ENCODE data around the gene RALBP1. TPM values are rescaled to one million over a fixed set of nuclear protein-coding genes. Genes with fewer than 3 reads are reported as not detected.

RALBP1 gene
- total RNA-seq, 1 donor from 2014 or later = 44.5 TPM

DNA sequence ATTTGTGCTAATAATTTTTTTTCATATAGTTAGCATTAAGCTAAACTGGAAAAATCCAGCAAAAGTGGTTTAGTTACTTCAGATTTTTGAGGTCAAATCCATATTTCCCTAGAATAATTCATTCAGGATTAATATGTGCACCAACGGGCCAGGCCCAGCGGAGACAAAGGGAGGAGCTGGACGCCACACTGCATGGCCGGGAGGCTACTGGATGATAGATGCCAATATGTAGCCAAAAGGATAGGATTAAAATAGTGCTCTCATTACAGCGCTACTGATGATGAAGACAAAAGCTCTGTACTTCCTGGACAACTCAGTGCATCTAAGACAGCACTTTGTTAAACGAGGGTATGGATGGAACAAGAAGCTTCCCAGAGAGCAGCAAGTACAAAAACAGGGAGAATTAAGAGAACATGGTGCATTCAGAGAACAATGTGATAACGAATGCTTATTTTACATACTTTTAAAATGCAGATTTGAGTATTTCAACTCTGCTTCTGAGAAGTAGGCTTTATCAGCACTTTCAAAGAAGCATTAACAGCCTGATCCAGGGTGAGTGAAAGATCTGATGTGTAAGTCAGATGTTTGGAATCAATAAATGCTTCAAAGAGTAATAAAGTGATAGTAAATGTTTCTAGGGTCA is 99.3 kb downstream of the RALBP1 start:
- Mint-ChIP-seq H3K36me3 (peaks cover 12% of the 10 kb centered on the region), H3K4me1 (ENCODE audit: unreplicated experiment) (peaks cover 8% of the 10 kb centered on the region), H3K4me3 (no peak overlapping the region), H3K27me3 (no peaks in the 10 kb centered on the region), H3K9me3 (no peaks in the 10 kb centered on the region), H3K27ac (no peak overlapping the region)
- TF ChIP-seq, protein P1, sequence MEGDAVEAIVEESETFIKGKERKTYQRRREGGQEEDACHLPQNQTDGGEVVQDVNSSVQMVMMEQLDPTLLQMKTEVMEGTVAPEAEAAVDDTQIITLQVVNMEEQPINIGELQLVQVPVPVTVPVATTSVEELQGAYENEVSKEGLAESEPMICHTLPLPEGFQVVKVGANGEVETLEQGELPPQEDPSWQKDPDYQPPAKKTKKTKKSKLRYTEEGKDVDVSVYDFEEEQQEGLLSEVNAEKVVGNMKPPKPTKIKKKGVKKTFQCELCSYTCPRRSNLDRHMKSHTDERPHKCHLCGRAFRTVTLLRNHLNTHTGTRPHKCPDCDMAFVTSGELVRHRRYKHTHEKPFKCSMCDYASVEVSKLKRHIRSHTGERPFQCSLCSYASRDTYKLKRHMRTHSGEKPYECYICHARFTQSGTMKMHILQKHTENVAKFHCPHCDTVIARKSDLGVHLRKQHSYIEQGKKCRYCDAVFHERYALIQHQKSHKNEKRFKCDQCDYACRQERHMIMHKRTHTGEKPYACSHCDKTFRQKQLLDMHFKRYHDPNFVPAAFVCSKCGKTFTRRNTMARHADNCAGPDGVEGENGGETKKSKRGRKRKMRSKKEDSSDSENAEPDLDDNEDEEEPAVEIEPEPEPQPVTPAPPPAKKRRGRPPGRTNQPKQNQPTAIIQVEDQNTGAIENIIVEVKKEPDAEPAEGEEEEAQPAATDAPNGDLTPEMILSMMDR (conservative IDR thresholded peaks at IDR 0.05) = no peak
- no peak for DNase-seq (ENCODE audit: extremely low spot score, unreplicated experiment)

DNA sequence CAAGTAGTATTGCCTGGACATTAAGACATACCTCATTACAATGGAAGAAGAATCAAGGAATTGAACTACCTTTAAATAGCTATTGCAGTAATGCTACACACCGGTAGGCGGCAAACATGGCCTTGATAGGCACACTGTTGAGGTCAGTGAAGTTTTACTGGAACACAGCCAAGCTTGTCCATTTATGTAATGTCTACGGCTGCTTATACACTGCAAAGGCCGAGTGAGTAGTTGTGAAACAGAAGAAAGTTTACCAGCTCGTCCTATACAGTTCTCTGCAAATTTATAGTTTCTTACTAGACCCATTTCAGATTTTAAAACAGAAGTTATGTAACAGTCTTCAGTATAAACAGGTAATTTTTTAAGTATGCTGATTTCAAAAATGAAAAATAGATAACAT is 100.2 kb downstream of the RALBP1 start:
- Mint-ChIP-seq H3K27ac (peak overlapping the region; percentile 42), H3K9me3 (no peaks in the 10 kb centered on the region), H3K4me3 (no peak overlapping the region), H3K36me3 (peaks cover 16% of the 10 kb centered on the region), H3K27me3 (no peaks in the 10 kb centered on the region), H3K4me1 (ENCODE audit: unreplicated experiment) (peaks cover 8% of the 10 kb centered on the region)
- TF ChIP-seq, protein P1 (conservative IDR thresholded peaks at IDR 0.05) = peak; percentile 88
- peak; percentile 72 for DNase-seq (ENCODE audit: extremely low spot score, unreplicated experiment)

GRCh38 chr18:9577361-9577760 is 102.0 kb downstream of the RALBP1 start:
- Mint-ChIP-seq H3K27me3 (no peaks in the 10 kb centered on the region), H3K4me1 (ENCODE audit: unreplicated experiment) (peaks cover 8% of the 10 kb centered on the region), H3K36me3 (peaks cover 28% of the 10 kb centered on the region), H3K4me3 (no peak overlapping the region), H3K9me3 (no peaks in the 10 kb centered on the region), H3K27ac (no peak overlapping the region)
- TF ChIP-seq, protein P1 (conservative IDR thresholded peaks at IDR 0.05) = no peak
- DNase-seq (ENCODE audit: extremely low spot score, unreplicated experiment) = no peak

- TF ChIP-seq, protein P1 (conservative IDR thresholded peaks at IDR 0.05) = no peak
- H3K36me3 Mint-ChIP-seq = peaks cover 32% of the 10 kb centered on the region
- DNase-seq (ENCODE audit: extremely low spot score, unreplicated experiment) = no peak
- no peaks in the 10 kb centered on the region for H3K9me3 Mint-ChIP-seq
- no peak overlapping the region for H3K4me3 Mint-ChIP-seq
- H3K4me1 Mint-ChIP-seq (ENCODE audit: unreplicated experiment) = peaks cover 8% of the 10 kb centered on the region
- no peak overlapping the region for H3K27ac Mint-ChIP-seq
- no peaks in the 10 kb centered on the region for H3K27me3 Mint-ChIP-seq
Measured at GRCh38 chr18:9578306-9578705, 103.0 kb downstream of the RALBP1 start.

DNA sequence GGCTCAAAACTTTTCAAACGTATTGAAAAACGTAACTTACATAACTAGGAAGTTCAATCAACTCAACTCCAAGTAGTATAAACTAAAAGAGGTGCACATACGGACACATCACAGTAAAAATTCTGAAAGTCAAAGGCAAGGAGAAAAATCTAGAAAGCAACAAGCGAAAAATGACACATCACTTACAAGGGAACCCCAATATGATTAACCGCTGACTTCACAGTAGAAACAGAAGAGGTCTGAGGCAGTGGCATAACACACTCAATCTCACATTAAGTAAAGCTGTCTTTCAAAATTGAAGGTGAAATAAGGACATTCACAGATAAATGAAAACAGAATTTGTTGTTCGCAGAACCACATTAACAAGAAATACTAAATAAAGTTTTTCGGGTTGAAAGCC is 106.4 kb downstream of the RALBP1 start:
- H3K36me3 Mint-ChIP-seq = peaks cover 44% of the 10 kb centered on the region
- TF ChIP-seq, protein P1 (conservative IDR thresholded peaks at IDR 0.05) = no peak
- no peaks in the 10 kb centered on the region for H3K9me3 Mint-ChIP-seq
- no peak for DNase-seq (ENCODE audit: extremely low spot score, unreplicated experiment)
- no peaks in the 10 kb centered on the region for H3K4me1 Mint-ChIP-seq (ENCODE audit: unreplicated experiment)
- H3K4me3 Mint-ChIP-seq = no peak overlapping the region
- no peak overlapping the region for H3K27ac Mint-ChIP-seq
- no peaks in the 10 kb centered on the region for H3K27me3 Mint-ChIP-seq
